ENCODE data around the gene CEP20. TPM values are rescaled to one million over a fixed set of nuclear protein-coding genes. Genes with fewer than 3 reads are reported as not detected.

The CEP20 gene
- total RNA-seq, 6 donors from 2014 or later: 7.7 to 45.2 (median 28.5) TPM

GRCh38 chr16:15830832-15831451, 57.5 kb downstream of the CEP20 start:
- DNase-seq: no peak
- Histone ChIP-seq H3K36me3 (no peaks in the 10 kb centered on the region), H3K4me3 (no peak overlapping the region), H3K27ac (no peak overlapping the region), H3K27me3 (no peaks in the 10 kb centered on the region), H3K4me1 (peaks cover 0 to 3% (median 0%) of the 10 kb centered on the region in 4 donors), H3K9me3 (no peaks in the 10 kb centered on the region)
- TF ChIP-seq CTCF (IDR thresholded peaks at IDR 0.05): no peak
- TF ChIP-seq EP300 (IDR thresholded peaks at IDR 0.05): no peak
- no peak for TF ChIP-seq POLR2AphosphoS5 (IDR thresholded peaks at IDR 0.05)
- no peak for TF ChIP-seq POLR2A (IDR thresholded peaks at IDR 0.05)
- WGBS, 2 donors: 64 to 65% methylated on average over 5 to 6 of the region's 6 CpGs
- no peak for ATAC-seq (ENCODE audit: low FRiP score in 2 of 2)

GRCh38 chr16:15829460-15829859, 58.9 kb downstream of the CEP20 start:
- 34 to 45% methylated on average over 9 of the region's 9 CpGs for WGBS, 2 donors
- DNase-seq (peak; percentile 27 to 54), ATAC-seq (ENCODE audit: low FRiP score in 2 of 2) (peak; percentile 58 to 77)
- H3K27ac ChIP-seq: peak overlapping the region in 1 of 4 donors; percentile 36
- no peaks in the 10 kb centered on the region for H3K9me3 ChIP-seq
- H3K4me3 ChIP-seq: no peak overlapping the region
- TF ChIP-seq EP300 (IDR thresholded peaks at IDR 0.05) (no peak), POLR2AphosphoS5 (IDR thresholded peaks at IDR 0.05) (peak in 1 of 2 donors; percentile 33), CTCF (IDR thresholded peaks at IDR 0.05) (no peak)
- H3K4me1 ChIP-seq: peaks cover 0 to 3% (median 0%) of the 10 kb centered on the region in 4 donors
- no peaks in the 10 kb centered on the region for H3K27me3 ChIP-seq
- no peaks in the 10 kb centered on the region for H3K36me3 ChIP-seq

- ATAC-seq (ENCODE audit: low FRiP score in 2 of 2) (no peak), DNase-seq (no peak)
- Histone ChIP-seq H3K4me3 (no peak overlapping the region), H3K36me3 (no peaks in the 10 kb centered on the region), H3K27me3 (no peaks in the 10 kb centered on the region), H3K27ac (no peak overlapping the region), H3K9me3 (no peaks in the 10 kb centered on the region), H3K4me1 (peaks cover 0 to 5% (median 2%) of the 10 kb centered on the region in 4 donors)
- TF ChIP-seq POLR2AphosphoS5 (IDR thresholded peaks at IDR 0.05): no peak
- no peak for TF ChIP-seq POLR2A (IDR thresholded peaks at IDR 0.05)
- TF ChIP-seq EP300 (IDR thresholded peaks at IDR 0.05): no peak
- TF ChIP-seq CTCF (IDR thresholded peaks at IDR 0.05): no peak
- WGBS, 2 donors: 90 to 92% methylated on average over 7 to 11 of the region's 11 CpGs
Observed at GRCh38 chr16:15827709-15828343, 60.6 kb downstream of the CEP20 start.

GRCh38 chr16:15827299-15827698, 61.1 kb downstream of the CEP20 start:
- no peak for ATAC-seq (ENCODE audit: low FRiP score in 2 of 2)
- no peak for TF ChIP-seq EP300 (IDR thresholded peaks at IDR 0.05)
- TF ChIP-seq CTCF (IDR thresholded peaks at IDR 0.05): no peak
- TF ChIP-seq POLR2AphosphoS5 (IDR thresholded peaks at IDR 0.05): no peak
- TF ChIP-seq POLR2A (IDR thresholded peaks at IDR 0.05): no peak
- peak in 1 of 2 donors; percentile 33 for DNase-seq
- Histone ChIP-seq H3K27ac (no peak overlapping the region), H3K4me3 (no peak overlapping the region), H3K4me1 (peaks cover 0 to 5% (median 2%) of the 10 kb centered on the region in 4 donors), H3K9me3 (no peaks in the 10 kb centered on the region), H3K36me3 (no peaks in the 10 kb centered on the region), H3K27me3 (no peaks in the 10 kb centered on the region)
- 93 to 98% methylated on average over 6 to 7 of the region's 7 CpGs for WGBS, 2 donors
